Large intestine (tissue), 3 donors: ENCODE data around the gene NIN. TPM values are rescaled to one million over a fixed set of nuclear protein-coding genes. Genes with fewer than 3 reads are reported as not detected.

Source experiments
- DNase-seq, 2 donors: peaks; one replicate each; pipeline versions ENCODE4 v3.0.0 to v3.0.0-alpha.2; 2013
- H3K27ac ChIP-seq: one replicate; pipeline ENCODE4 v1.5.1; 2013; ENCODE audit warnings: low read length
- H3K27me3 ChIP-seq: 2 replicates; pipeline ENCODE4 v1.6.1; 2013; ENCODE audit warnings: low read length; ENCODE audit not compliant: control insufficient read depth, insufficient read depth
- H3K36me3 ChIP-seq: 2 replicates; pipeline ENCODE4 v1.6.1; 2013; ENCODE audit warnings: low read length; ENCODE audit not compliant: control insufficient read depth, insufficient read depth
- H3K4me1 ChIP-seq: one replicate; pipeline ENCODE4 v1.6.1; 2013; ENCODE audit warnings: low read length; ENCODE audit not compliant: control insufficient read depth, insufficient read depth
- H3K4me3 ChIP-seq: one replicate; pipeline ENCODE4 v1.5.1; 2013; ENCODE audit warnings: low read length
- H3K9me3 ChIP-seq: one replicate; pipeline ENCODE4 v1.6.1; 2013; ENCODE audit warnings: mild to moderate bottlenecking, low read depth, low read length, moderate library complexity; ENCODE audit not compliant: control insufficient read depth
- WGBS: methylation state at CpG from one replicate; pipeline ENCODE4 v1.1.5; 2013; ENCODE audit warnings: low lambda C conversion rate; ENCODE audit not compliant: insufficient coverage; 5-methylcytosine and 5-hydroxymethylcytosine counted together
- polyA plus RNA-seq: library from polyadenylated mRNA; unstranded; fragments of 120-200 nt; gene quantifications from one replicate; pipeline ENCODE4 v1.2.1, GENCODE V29; 2013

The NIN gene
- polyA plus RNA-seq, 1 donor, result 8.2 TPM

- Histone ChIP-seq H3K9me3 (no peaks in the 10 kb centered on the region), H3K27me3 (no peaks in the 10 kb centered on the region), H3K36me3 (peaks cover 15% of the 10 kb centered on the region), H3K27ac (no peak overlapping the region), H3K4me1 (no peaks in the 10 kb centered on the region), H3K4me3 (no peak overlapping the region)
- no peak for DNase-seq
Measured at GRCh38 chr14:50740856-50741255, 90.1 kb downstream of the NIN start.

DNA sequence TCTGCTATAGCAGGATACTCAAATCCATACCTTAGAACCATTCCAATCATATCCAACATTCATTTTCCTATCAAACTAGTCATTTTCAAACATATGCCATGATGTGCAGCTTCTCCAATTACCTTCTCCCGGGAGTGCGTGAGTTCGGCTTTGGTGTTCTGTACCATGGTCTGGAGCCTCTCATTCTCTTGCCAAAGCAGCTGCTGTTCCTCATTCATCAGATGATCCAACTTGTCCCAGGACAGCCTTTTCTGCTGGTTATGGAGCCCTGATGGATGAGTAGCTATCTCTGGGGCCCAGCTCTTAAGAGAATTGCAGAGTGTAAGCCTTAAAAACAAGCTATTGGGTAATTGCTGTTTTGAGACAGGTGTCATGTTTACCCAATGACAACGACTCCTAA is 91.8 kb downstream of the NIN start:
- Histone ChIP-seq H3K4me1 (no peaks in the 10 kb centered on the region), H3K27me3 (no peaks in the 10 kb centered on the region), H3K27ac (no peak overlapping the region), H3K4me3 (no peak overlapping the region), H3K36me3 (peaks cover 15% of the 10 kb centered on the region), H3K9me3 (no peaks in the 10 kb centered on the region)
- no peak for DNase-seq
- WGBS, result 44% methylated on average over 1 of the region's 4 CpGs

- DNase-seq, result no peak
- WGBS, result no CpG with 5 or more reads among the region's 6 CpGs
- H3K4me3 ChIP-seq, result no peak overlapping the region
- H3K27me3 ChIP-seq, result no peaks in the 10 kb centered on the region
- peaks cover 15% of the 10 kb centered on the region for H3K36me3 ChIP-seq
- H3K27ac ChIP-seq, result no peak overlapping the region
- H3K9me3 ChIP-seq, result no peaks in the 10 kb centered on the region
- H3K4me1 ChIP-seq, result no peaks in the 10 kb centered on the region
Measured at GRCh38 chr14:50736932-50737419, 94.0 kb downstream of the NIN start.

DNA sequence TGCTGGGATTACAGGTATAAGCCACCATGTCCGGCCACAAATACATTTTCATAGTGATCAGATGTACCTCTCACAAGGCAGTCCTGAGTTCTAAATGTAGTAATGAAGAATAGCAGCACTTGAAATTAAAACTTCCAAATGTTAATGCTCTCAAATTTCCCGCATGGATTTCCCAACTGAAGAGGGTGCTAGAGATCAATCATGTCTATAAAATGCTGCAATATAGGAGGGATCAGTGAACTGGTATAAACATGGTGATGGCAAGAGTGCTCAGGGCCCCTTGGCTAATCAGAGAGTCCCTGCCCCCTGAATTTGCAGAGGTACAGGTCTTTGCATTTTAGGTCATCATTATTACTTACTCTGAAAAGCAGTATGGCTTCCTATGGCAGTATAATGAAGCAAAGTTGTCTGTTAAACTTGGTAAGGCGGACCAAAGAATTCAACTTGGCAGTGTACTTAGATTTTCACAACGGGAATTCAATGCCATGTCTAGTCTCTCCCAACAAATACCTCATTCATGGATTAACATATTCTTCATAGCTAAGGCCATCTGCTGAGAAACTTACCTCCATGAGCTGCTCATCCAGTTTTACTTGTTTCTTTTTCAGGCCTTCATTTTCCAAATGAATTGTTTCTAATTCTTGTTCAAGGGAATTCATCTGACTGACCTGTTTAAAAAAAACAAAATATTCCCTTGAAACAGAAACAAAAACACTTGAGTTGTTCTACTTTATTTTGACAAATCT is 95.8 kb downstream of the NIN start:
- no peaks in the 10 kb centered on the region for H3K27me3 ChIP-seq
- H3K9me3 ChIP-seq, result no peaks in the 10 kb centered on the region
- no peaks in the 10 kb centered on the region for H3K4me1 ChIP-seq
- H3K4me3 ChIP-seq, result no peak overlapping the region
- no peak overlapping the region for H3K27ac ChIP-seq
- H3K36me3 ChIP-seq, result peaks cover 14% of the 10 kb centered on the region
- no peak for DNase-seq
- 100% methylated on average over 1 of the region's 4 CpGs for WGBS

DNA sequence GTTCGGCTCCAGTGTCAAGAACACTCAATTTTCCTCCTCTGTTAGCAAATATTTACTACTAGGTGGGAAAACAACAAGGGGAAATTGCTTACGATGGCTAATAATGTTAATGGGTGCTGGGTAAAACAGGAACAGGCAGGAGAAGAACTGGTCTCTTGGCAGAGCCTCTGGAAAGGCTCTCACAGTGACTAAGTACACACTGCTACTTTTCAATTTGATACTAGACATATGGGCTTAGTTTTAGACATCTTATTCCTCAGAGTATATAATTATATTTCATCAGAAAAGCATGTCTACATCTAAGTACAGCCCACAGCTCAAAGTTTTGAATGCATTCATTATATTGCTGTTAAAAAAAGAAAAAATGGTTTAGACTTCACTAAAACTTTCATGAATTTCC is 97.5 kb downstream of the NIN start:
- no peak overlapping the region for H3K27ac ChIP-seq
- H3K36me3 ChIP-seq, result peaks cover 13% of the 10 kb centered on the region
- H3K27me3 ChIP-seq, result no peaks in the 10 kb centered on the region
- WGBS, result 80% methylated on average over 1 of the region's 2 CpGs
- H3K4me1 ChIP-seq, result no peaks in the 10 kb centered on the region
- no peak for DNase-seq
- no peaks in the 10 kb centered on the region for H3K9me3 ChIP-seq
- H3K4me3 ChIP-seq, result no peak overlapping the region

DNA sequence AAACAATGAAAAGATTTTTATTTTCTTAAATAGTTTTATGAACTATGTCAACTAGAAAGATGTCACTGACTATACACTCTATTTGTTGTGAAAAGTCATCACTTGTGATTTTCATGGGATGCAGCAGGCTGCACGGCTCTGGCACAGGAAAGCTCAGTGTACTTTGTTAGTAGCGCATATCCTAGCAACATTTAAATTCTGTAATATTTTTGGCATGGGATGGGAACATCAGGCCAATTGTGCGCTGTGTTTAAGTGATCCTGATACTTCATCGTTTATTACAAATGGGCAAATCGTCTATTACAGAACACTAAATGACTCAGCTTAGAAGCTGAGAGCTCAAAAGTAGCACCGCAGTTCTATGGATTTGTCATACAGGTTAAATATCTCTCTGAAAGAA is 102.1 kb downstream of the NIN start:
- Histone ChIP-seq H3K27ac (no peak overlapping the region), H3K9me3 (no peaks in the 10 kb centered on the region), H3K4me3 (no peak overlapping the region), H3K27me3 (no peaks in the 10 kb centered on the region), H3K36me3 (peaks cover 9% of the 10 kb centered on the region), H3K4me1 (no peaks in the 10 kb centered on the region)
- no peak for DNase-seq
- WGBS, result no CpG with 5 or more reads among the region's 6 CpGs

DNA sequence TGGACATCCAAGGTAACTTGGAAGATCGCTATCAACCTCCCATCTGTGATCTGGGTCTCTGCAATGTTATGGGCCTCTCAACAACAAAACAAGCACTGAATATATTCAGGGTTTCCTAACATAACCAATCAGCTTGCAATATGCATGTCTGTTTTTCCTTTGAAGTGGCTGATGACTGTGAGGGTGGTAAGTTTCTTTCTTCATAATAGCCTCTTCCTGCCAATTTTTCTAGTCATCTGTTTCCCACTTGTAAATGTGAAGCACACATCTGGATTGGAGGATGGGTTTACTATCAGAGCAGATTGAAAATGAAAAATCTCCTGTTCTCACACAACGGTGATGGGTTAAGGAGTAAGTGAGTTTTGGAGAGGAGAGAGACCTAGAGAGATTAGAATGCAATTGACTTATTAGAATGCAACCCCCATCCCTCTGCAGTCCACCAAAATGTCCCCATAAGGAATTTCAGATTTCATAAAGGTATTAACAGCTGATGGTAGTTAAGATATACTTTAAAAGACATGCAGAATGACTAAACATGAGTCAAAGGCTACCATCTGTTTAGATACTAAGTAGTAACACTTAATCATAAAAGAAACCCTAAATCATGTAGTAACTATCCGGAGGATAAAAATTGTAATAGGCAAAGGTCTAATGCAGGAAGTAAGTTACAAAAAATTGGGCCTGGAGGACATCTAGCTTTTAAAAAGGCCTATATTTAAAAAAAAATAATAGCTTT is 104.4 kb downstream of the NIN start:
- Histone ChIP-seq H3K27ac (no peak overlapping the region), H3K4me3 (no peak overlapping the region), H3K36me3 (peaks cover 12% of the 10 kb centered on the region), H3K9me3 (no peaks in the 10 kb centered on the region), H3K4me1 (no peaks in the 10 kb centered on the region), H3K27me3 (no peaks in the 10 kb centered on the region)
- no peak for DNase-seq
- WGBS, result 83% methylated on average over 1 of the region's 3 CpGs

DNA sequence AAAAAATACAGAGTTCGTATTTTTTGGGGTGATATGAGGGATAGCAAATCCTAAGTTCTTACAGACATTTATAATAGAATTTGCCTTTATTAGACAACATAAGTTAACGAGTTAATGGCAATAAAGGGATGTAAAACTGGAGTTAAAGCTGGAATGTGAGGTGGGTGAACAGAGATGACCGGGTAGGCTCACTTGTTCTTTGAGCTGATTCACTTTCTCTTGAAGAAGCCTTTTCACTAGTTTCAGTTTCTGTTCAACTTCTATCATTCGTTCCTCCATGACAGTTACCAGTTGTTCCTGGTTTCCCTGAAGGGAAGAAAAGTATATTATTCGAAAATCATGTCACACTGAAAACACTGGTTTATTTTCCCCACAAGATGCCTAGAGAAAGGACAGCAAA is 105.2 kb downstream of the NIN start:
- Histone ChIP-seq H3K27me3 (no peaks in the 10 kb centered on the region), H3K27ac (no peak overlapping the region), H3K4me3 (no peak overlapping the region), H3K4me1 (no peaks in the 10 kb centered on the region), H3K36me3 (peaks cover 12% of the 10 kb centered on the region), H3K9me3 (no peaks in the 10 kb centered on the region)
- DNase-seq, result no peak
- WGBS, result 89% methylated on average over 2 of the region's 5 CpGs

DNA sequence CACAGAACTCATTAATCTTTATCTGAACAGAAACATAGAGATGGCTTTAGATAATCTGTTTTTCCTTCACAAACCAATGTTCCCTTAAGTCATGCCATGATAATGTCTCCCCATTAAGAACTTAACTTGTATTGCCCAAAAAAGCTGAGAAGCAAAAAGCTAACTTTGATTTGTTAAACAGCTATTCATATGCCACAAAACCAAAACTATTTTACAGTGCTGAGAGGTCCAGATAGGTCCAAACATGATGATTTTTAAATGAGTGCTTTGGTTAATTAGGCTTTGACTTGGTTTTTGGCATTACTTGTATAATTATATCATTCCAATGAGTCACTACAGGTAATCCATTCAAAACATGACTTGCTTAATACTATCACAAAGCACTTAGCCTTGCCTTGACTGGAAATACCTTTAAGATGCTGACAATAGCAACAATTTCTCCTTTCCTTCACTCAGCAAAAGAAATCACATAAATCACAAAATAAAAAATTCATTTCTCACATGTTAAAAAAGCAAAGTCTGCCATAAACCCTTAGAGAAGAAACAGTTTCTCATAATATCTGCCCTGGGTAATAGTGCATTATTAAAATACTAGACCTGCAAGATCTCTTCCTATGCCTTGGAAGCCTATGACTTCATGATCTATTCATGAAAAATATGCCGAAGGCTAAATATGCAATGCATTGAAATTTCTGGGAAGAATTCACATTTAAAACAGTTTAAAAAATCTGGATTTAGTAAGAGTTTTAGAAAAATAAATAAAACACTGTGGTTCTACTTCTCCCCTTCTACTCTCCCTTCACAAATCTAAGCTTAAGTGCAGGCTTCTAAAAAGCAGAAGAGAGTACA is 110.8 kb downstream of the NIN start:
- Histone ChIP-seq H3K4me1 (no peaks in the 10 kb centered on the region), H3K9me3 (no peaks in the 10 kb centered on the region), H3K27ac (no peak overlapping the region), H3K4me3 (no peak overlapping the region), H3K27me3 (no peaks in the 10 kb centered on the region), H3K36me3 (peaks cover 8% of the 10 kb centered on the region)
- DNase-seq, result no peak
- 100% methylated on average over 1 of the region's 1 CpG for WGBS

DNA sequence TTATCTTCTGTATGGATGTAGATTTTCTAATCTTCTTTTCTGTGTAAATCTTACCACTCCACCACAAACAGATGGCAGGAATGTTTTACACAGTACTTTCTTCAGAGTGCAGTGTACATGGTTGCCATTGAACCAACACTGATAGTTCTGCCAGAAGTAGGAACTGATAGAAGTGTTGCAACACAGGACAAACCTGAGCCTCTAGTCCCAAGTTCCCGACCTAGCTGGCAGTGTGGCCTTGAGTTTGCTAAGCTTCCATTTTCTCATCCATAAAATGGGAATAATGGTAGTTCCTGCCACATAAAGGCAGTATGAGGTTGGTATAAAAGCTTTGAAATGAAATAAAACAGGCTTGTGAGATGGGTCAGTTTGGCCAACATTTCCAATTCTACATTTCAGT is 112.0 kb downstream of the NIN start:
- WGBS, result no CpG with 5 or more reads among the region's 1 CpG

More for the DNA sequence above, 112.0 kb downstream of the NIN start:
- no peaks in the 10 kb centered on the region for H3K9me3 ChIP-seq
- no peaks in the 10 kb centered on the region for H3K4me1 ChIP-seq
- DNase-seq, result no peak
- no peaks in the 10 kb centered on the region for H3K27me3 ChIP-seq
- H3K36me3 ChIP-seq, result peaks cover 3% of the 10 kb centered on the region
- no peak overlapping the region for H3K4me3 ChIP-seq
- H3K27ac ChIP-seq, result no peak overlapping the region
